Measurements from ENCODE around the gene LDLRAD4. TPM values are rescaled to one million over a fixed set of nuclear protein-coding genes. Genes with fewer than 3 reads are reported as not detected.

LDLRAD4 gene
- total RNA-seq, 1 experiment from 2014 or later, result 1.7 TPM

DNA sequence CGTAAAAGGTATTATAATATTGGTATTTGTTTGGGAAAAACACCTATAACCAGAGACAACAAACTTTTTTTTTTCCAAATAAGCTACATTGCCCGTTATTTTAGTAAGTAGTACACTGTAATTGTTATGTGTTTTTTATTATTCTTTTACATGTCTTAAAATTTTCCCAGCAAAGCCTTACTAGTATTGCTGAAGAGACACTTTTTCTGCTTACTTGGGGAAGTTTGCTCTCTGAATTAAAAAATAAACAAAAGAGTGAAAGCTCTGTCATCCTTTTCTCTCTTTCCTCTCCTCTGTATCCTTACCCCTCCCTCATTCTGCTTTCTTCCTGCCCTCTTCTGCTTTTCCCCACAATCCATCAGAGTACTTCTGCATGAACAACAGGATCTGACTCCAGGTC is 25.6 kb upstream of the LDLRAD4 start:
- intact Hi-C loops (cut with micrococcal nuclease; ENCODE audit: unreplicated experiment), result no loop called here

GRCh38 chr18:13194239-13194638 is 24.3 kb upstream of the LDLRAD4 start:
- Histone ChIP-seq H3K4me3 (no peak overlapping the region), H3K4me1 (replicated peaks; ENCODE audit: insufficient read depth) (no peaks in the 10 kb centered on the region), H3K4me2 (no peak overlapping the region), H3K9me2 (ENCODE audit: insufficient read depth) (no peaks in the 10 kb centered on the region), H2AFZ (no peak overlapping the region), H3K79me2 (ENCODE audit: low read depth) (no peaks in the 10 kb centered on the region), H4K20me1 (ENCODE audit: insufficient read depth) (no peaks in the 10 kb centered on the region), H3K27ac (no peak overlapping the region), H3K36me3 (ENCODE audit: low read depth) (no peaks in the 10 kb centered on the region), H3K27me3 (ENCODE audit: insufficient read depth, low read depth) (peaks cover 71% of the 10 kb centered on the region), H3F3A (ENCODE audit: insufficient read depth, low read depth) (no peaks in the 10 kb centered on the region), H3K9me3 (ENCODE audit: insufficient read depth, low read depth) (no peaks in the 10 kb centered on the region)
- intact Hi-C loops (cut with micrococcal nuclease; ENCODE audit: unreplicated experiment), result no loop called here
- TF ChIP-seq EZH2 (IDR thresholded peaks at IDR 0.05; ENCODE audit: low read depth), result no peak
- TF ChIP-seq, protein P1, sequence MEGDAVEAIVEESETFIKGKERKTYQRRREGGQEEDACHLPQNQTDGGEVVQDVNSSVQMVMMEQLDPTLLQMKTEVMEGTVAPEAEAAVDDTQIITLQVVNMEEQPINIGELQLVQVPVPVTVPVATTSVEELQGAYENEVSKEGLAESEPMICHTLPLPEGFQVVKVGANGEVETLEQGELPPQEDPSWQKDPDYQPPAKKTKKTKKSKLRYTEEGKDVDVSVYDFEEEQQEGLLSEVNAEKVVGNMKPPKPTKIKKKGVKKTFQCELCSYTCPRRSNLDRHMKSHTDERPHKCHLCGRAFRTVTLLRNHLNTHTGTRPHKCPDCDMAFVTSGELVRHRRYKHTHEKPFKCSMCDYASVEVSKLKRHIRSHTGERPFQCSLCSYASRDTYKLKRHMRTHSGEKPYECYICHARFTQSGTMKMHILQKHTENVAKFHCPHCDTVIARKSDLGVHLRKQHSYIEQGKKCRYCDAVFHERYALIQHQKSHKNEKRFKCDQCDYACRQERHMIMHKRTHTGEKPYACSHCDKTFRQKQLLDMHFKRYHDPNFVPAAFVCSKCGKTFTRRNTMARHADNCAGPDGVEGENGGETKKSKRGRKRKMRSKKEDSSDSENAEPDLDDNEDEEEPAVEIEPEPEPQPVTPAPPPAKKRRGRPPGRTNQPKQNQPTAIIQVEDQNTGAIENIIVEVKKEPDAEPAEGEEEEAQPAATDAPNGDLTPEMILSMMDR (conservative IDR thresholded peaks at IDR 0.05), result no peak
- ChIA-PET POLR2A (ENCODE audit: unreplicated experiment) (no interaction called here), CTCF (no interaction called here)
- no peak for DNase-seq
- no TSS peak for BruUV-seq (replicated peaks)

More for the DNA sequence above, 25.6 kb upstream of the LDLRAD4 start:
- H3K27me3 ChIP-seq (ENCODE audit: insufficient read depth, low read depth), result peaks cover 80% of the 10 kb centered on the region
- no peaks in the 10 kb centered on the region for H3K79me2 ChIP-seq (ENCODE audit: low read depth)
- CTCF ChIA-PET, result no interaction called here
- H3K9me3 ChIP-seq (ENCODE audit: insufficient read depth, low read depth), result no peaks in the 10 kb centered on the region
- TF ChIP-seq, protein P1 (conservative IDR thresholded peaks at IDR 0.05), result no peak
- no peak for TF ChIP-seq EZH2 (IDR thresholded peaks at IDR 0.05; ENCODE audit: low read depth)
- DNase-seq, result no peak
- H3K9me2 ChIP-seq (ENCODE audit: insufficient read depth), result no peaks in the 10 kb centered on the region
- no peaks in the 10 kb centered on the region for H3K4me1 ChIP-seq (replicated peaks; ENCODE audit: insufficient read depth)
- H2AFZ ChIP-seq, result no peak overlapping the region
- H3F3A ChIP-seq (ENCODE audit: insufficient read depth, low read depth), result no peaks in the 10 kb centered on the region
- no TSS peak for BruUV-seq (replicated peaks)
- H3K4me3 ChIP-seq, result no peak overlapping the region
- POLR2A ChIA-PET (ENCODE audit: unreplicated experiment), result no interaction called here
- no peaks in the 10 kb centered on the region for H4K20me1 ChIP-seq (ENCODE audit: insufficient read depth)
- H3K36me3 ChIP-seq (ENCODE audit: low read depth), result no peaks in the 10 kb centered on the region
- H3K27ac ChIP-seq, result no peak overlapping the region
- H3K4me2 ChIP-seq, result no peak overlapping the region

DNA sequence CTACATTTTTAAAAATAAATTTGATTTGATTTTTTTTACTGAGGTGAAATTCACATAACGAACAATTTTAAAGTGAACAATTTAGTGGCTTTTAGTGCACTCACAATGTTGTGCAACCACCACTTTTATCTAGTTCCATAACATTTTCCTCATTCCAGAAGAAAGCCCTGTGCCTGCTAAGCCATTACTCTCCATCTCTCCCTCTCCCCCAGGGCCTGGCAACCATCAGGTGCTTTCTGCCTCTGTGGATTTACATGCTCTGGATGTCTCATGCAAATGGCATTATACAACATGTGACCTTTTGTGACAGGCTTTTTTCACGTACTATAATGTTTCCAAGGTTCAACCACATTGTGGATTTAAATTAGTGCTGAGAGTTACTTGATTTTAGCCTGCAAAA is 19.9 kb upstream of the LDLRAD4 start:
- Histone ChIP-seq H3K9me3 (ENCODE audit: insufficient read depth, low read depth) (no peaks in the 10 kb centered on the region), H2AFZ (no peak overlapping the region), H3F3A (ENCODE audit: insufficient read depth, low read depth) (no peaks in the 10 kb centered on the region), H3K4me2 (no peak overlapping the region), H3K9me2 (ENCODE audit: insufficient read depth) (no peaks in the 10 kb centered on the region), H4K20me1 (ENCODE audit: insufficient read depth) (no peaks in the 10 kb centered on the region), H3K36me3 (ENCODE audit: low read depth) (no peaks in the 10 kb centered on the region), H3K4me3 (no peak overlapping the region), H3K27me3 (ENCODE audit: insufficient read depth, low read depth) (peaks cover 48% of the 10 kb centered on the region), H3K4me1 (replicated peaks; ENCODE audit: insufficient read depth) (no peaks in the 10 kb centered on the region), H3K27ac (no peak overlapping the region), H3K79me2 (ENCODE audit: low read depth) (no peaks in the 10 kb centered on the region)
- BruUV-seq (replicated peaks), result no TSS peak
- TF ChIP-seq, protein P1 (conservative IDR thresholded peaks at IDR 0.05), result no peak
- no peak for TF ChIP-seq EZH2 (IDR thresholded peaks at IDR 0.05; ENCODE audit: low read depth)
- ChIA-PET POLR2A (ENCODE audit: unreplicated experiment) (no interaction called here), CTCF (no interaction called here)
- intact Hi-C loops (cut with micrococcal nuclease; ENCODE audit: unreplicated experiment), result no loop called here
- no peak for DNase-seq

All from PC-9 (cell line).